Osteocyte (in vitro differentiated cells): Measurements from ENCODE around the gene ANTXR1. TPM values are rescaled to one million over a fixed set of nuclear protein-coding genes. Genes with fewer than 3 reads are reported as not detected.

ENCODE experiments used
- DNase-seq: peaks from one replicate; pipeline ENCODE4 v3.0.0; 2021; ENCODE audit warnings: mixed read lengths; ENCODE audit not compliant: unreplicated experiment; ENCODE audit errors: extremely low spot score
- H3K27ac Mint-ChIP-seq: one replicate; pipeline ENCODE4 v1.8.0; 2021; ENCODE audit warnings: mild to moderate bottlenecking, mixed read lengths; ENCODE audit not compliant: unreplicated experiment
- H3K27me3 Mint-ChIP-seq: one replicate; pipeline ENCODE4 v1.8.0; 2021; ENCODE audit warnings: mixed read lengths; ENCODE audit not compliant: unreplicated experiment
- H3K36me3 Mint-ChIP-seq: one replicate; pipeline ENCODE4 v1.8.0; 2021; ENCODE audit warnings: mixed read lengths; ENCODE audit not compliant: unreplicated experiment
- H3K4me1 Mint-ChIP-seq: one replicate; pipeline ENCODE4 v1.8.0; 2021; ENCODE audit warnings: mixed read lengths; ENCODE audit not compliant: unreplicated experiment
- H3K4me3 Mint-ChIP-seq: one replicate; pipeline ENCODE4 v1.8.0; 2021; ENCODE audit warnings: mild to moderate bottlenecking, moderate library complexity, mixed read lengths; ENCODE audit not compliant: unreplicated experiment
- H3K9me3 Mint-ChIP-seq: one replicate; pipeline ENCODE4 v1.8.0; 2021; ENCODE audit warnings: mixed read lengths; ENCODE audit not compliant: unreplicated experiment
- total RNA-seq: library from RNA; stranded (reverse); gene quantifications from 2 replicates; pipeline ENCODE4 v1.2.1, GENCODE V29; 2021
- TF ChIP-seq, protein P1 (sequence below): fragments of 200-600 bp; sonication (generic); IDR thresholded peaks from 2 replicates; pipeline ENCODE4 v1.5.0; 2021; ENCODE audit warnings: antibody characterized with exemption, mild to moderate bottlenecking, moderate library complexity

Gene ANTXR1
- total RNA-seq, 1 donor from 2014 or later: 144 TPM

DNA sequence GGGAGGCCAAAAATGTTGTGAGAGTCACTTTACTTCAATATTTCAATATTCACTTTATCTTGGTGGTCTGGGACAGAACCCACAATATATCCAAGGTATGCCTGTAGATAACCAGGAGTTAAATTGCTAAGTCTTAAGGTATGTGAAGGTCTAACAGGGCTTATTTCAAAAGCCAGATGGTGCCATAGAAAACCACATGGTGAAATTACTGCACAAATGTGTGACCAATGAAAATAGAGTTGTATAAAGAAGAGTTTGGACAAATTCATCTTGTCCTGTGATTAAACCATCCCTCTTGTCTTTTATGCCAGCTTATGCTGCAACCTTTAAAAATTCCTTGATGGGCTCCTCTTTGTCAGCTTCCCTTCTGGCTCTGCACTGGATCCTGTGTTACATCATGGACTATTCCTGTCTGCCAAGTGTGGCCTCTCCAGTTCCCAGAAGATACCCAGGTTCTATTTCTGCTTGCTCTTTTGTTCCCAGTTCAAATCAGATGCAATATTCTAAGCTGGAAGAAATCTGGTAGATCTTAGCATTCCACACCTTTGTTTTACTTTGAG, 46.8 kb downstream of the ANTXR1 start:
- H3K36me3 Mint-ChIP-seq: peaks cover 45% of the 10 kb centered on the region
- no peak for DNase-seq

DNA sequence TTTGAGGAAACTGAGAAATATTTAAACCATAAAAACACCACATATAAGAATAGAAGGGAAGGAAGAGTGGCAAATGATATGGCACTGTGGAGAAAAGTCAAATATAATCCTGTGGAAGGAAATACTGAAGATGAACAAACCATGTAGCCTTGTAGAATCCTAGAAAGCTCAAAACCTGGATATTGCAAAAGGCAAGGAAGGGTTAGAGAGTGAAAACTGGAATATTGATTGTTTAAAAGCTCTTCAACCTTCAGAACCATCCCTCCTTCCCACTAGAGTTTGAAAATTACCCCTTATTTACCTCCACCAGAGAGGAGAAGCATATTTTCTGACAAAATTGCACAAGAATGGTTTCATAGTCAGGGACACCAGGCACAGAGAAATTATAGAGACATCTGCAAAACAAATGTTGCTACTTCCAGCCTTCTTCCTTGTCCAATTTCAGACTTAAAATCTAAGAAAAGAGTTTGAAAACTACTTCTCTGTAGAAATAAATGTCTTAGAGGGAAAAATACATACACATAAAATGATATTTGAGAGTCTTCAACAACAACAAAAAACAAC, 48.0 kb downstream of the ANTXR1 start:
- Mint-ChIP-seq H3K9me3 (peaks cover 25% of the 10 kb centered on the region), H3K4me1 (peaks cover 16% of the 10 kb centered on the region), H3K4me3 (no peak overlapping the region), H3K27me3 (no peaks in the 10 kb centered on the region), H3K36me3 (peaks cover 44% of the 10 kb centered on the region), H3K27ac (no peak overlapping the region)
- no peak for DNase-seq
- TF ChIP-seq, protein P1, sequence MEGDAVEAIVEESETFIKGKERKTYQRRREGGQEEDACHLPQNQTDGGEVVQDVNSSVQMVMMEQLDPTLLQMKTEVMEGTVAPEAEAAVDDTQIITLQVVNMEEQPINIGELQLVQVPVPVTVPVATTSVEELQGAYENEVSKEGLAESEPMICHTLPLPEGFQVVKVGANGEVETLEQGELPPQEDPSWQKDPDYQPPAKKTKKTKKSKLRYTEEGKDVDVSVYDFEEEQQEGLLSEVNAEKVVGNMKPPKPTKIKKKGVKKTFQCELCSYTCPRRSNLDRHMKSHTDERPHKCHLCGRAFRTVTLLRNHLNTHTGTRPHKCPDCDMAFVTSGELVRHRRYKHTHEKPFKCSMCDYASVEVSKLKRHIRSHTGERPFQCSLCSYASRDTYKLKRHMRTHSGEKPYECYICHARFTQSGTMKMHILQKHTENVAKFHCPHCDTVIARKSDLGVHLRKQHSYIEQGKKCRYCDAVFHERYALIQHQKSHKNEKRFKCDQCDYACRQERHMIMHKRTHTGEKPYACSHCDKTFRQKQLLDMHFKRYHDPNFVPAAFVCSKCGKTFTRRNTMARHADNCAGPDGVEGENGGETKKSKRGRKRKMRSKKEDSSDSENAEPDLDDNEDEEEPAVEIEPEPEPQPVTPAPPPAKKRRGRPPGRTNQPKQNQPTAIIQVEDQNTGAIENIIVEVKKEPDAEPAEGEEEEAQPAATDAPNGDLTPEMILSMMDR: no peak

More for the DNA sequence above, 46.8 kb downstream of the ANTXR1 start:
- H3K4me3 Mint-ChIP-seq: no peak overlapping the region
- TF ChIP-seq, protein P1: no peak
- H3K4me1 Mint-ChIP-seq: peaks cover 14% of the 10 kb centered on the region
- H3K27me3 Mint-ChIP-seq: no peaks in the 10 kb centered on the region
- peaks cover 20% of the 10 kb centered on the region for H3K9me3 Mint-ChIP-seq
- no peak overlapping the region for H3K27ac Mint-ChIP-seq

DNA sequence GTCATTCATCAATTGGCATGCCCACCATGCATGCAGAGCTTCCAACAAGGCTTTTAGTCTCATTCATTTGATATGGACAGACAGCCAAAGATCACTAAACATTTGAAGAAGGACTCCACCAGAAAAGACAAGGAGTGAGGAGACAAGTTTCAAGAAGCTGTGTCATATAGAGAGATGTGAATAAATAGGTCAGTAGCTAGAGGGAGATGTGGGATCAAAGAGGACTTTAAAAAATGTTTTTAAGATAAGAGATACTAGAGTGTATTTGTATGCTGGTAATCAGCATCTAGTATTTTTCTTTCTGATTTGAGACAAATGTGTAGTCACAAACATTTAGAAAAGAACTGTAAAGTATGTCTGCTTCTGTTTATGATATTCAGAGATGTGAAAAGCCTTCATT, 48.5 kb downstream of the ANTXR1 start:
- DNase-seq: no peak
- peaks cover 48% of the 10 kb centered on the region for H3K36me3 Mint-ChIP-seq
- peaks cover 25% of the 10 kb centered on the region for H3K9me3 Mint-ChIP-seq
- no peak overlapping the region for H3K27ac Mint-ChIP-seq
- no peak overlapping the region for H3K4me3 Mint-ChIP-seq
- no peaks in the 10 kb centered on the region for H3K27me3 Mint-ChIP-seq
- TF ChIP-seq, protein P1: no peak
- H3K4me1 Mint-ChIP-seq: peaks cover 16% of the 10 kb centered on the region

DNA sequence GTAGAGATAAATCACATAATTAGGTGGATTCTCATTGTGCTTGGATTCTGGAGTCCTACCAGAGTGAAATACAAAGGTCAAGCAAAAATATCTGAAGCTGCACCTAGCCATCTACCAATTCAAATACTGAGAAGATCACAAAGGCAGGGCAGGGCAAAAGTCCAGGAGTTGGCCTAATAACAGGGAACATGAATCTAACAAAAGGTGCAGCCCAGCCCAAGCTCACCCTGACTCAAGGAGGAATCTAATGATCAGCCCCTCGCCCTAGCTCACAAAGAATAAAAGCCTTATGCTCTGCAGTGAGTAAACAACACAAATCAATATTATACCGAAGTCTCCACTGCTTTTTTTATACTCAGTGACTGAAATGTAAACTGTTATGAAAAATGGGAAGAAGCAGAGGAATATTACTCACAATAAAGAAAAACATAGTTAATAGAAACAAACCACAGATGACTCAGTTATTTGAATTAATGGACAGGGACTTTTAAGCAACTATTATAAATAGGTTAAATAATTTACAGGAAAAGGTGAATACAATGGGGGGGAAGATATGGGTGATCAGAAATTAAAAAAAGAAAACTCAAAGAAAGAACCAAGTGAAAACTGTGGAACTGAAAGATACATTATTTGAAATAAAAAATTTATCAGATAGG, 49.5 kb downstream of the ANTXR1 start:
- Mint-ChIP-seq H3K4me3 (no peak overlapping the region), H3K4me1 (peaks cover 16% of the 10 kb centered on the region), H3K9me3 (peaks cover 24% of the 10 kb centered on the region), H3K36me3 (peaks cover 49% of the 10 kb centered on the region), H3K27ac (no peak overlapping the region), H3K27me3 (no peaks in the 10 kb centered on the region)
- TF ChIP-seq, protein P1: no peak
- no peak for DNase-seq

DNA sequence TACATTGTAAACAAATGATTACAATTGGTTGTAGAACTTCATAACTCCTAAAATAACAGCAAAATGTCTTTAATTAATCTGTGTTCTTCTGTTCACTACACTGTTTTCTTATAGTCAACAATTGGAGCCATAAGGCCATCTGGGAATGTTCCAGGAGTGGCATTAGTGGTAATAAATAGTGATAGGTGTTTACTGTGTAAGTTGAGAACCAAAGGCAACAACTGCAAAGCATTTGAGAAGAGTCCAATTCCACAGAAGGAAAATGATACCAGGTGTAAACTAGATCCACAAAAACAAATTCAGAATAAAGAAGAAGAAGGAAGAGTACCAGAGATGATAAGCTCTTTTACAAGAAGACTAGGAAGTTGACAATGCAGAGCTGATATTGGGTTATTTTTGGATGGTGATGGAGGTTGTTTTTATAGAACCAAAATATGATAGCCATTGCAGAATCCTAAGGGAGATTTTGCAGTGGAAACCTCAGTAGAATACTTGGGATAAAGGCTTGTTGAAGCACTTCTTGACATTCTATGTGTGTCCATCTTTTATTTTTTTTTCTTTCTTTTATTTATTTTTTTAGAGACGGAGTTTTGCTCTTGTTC, 52.9 kb downstream of the ANTXR1 start:
- TF ChIP-seq, protein P1: no peak
- peaks cover 16% of the 10 kb centered on the region for H3K4me1 Mint-ChIP-seq
- H3K9me3 Mint-ChIP-seq: peaks cover 12% of the 10 kb centered on the region

More for the DNA sequence above, 52.9 kb downstream of the ANTXR1 start:
- no peaks in the 10 kb centered on the region for H3K27me3 Mint-ChIP-seq
- no peak overlapping the region for H3K4me3 Mint-ChIP-seq
- peaks cover 36% of the 10 kb centered on the region for H3K36me3 Mint-ChIP-seq
- no peak for DNase-seq
- no peak overlapping the region for H3K27ac Mint-ChIP-seq
